H1 (cell line): Measurements from ENCODE around the gene PTPRT. TPM values are rescaled to one million over a fixed set of nuclear protein-coding genes. Genes with fewer than 3 reads are reported as not detected.

Source experiments
- CTCF ChIA-PET: fragments of 300-600 bp; sonication (Branson Sonifier 250); formaldehyde crosslinking; loops from one replicate; lab custom pipeline; 2021; ENCODE audit not compliant: partially characterized antibody; lab: Charles Lee
- POLR2A ChIA-PET: fragments of 300-600 bp; sonication (Branson Sonifier 250); formaldehyde crosslinking; loops from one replicate; lab custom pipeline; 2021; ENCODE audit warnings: inconsistent platforms; ENCODE audit not compliant: partially characterized antibody; lab: Charles Lee
- DNase-seq, 2 experiments: peaks; one replicate each; pipeline versions ENCODE4 v3.0.0 to v3.0.0-alpha.2; 2010 to 2022; ENCODE audit warnings: low spot score in 2 of 2, low read depth in 1 of 2, mixed read lengths in 1 of 2
- FAIRE-seq: peaks from 2 replicates; lab custom pipeline; 2011; peaks lifted over from hg19 to GRCh38; lab: Jason Lieb, UNC
- H2AFZ ChIP-seq: 2 replicates; pipeline ENCODE4 v1.8.1; 2012; ENCODE audit warnings: low read length, inconsistent platforms
- H2AK5ac ChIP-seq: 2 replicates; pipeline ENCODE4 v1.6.1; 2013; ENCODE audit warnings: low read depth, low read length
- H2BK120ac ChIP-seq: replicated peaks from 2 replicates; pipeline ENCODE3; 2013; ENCODE audit warnings: low read depth, low read length, inconsistent platforms
- H2BK12ac ChIP-seq: 2 replicates; pipeline ENCODE4 v1.6.1; 2013; ENCODE audit warnings: low read depth, low read length
- H2BK15ac ChIP-seq: 2 replicates; pipeline ENCODE4 v1.6.1; 2013; ENCODE audit warnings: low read length
- H2BK20ac ChIP-seq: 2 replicates; pipeline ENCODE4 v1.6.1; 2013; ENCODE audit warnings: low read length
- H2BK5ac ChIP-seq: 2 replicates; pipeline ENCODE4 v1.6.1; 2013; ENCODE audit warnings: low read depth, low read length
- H3K14ac ChIP-seq: 2 replicates; pipeline ENCODE4 v1.6.1; 2013; ENCODE audit warnings: inconsistent platforms; ENCODE audit not compliant: insufficient read length
- H3K18ac ChIP-seq: 2 replicates; pipeline ENCODE4 v1.6.1; 2013; ENCODE audit warnings: low read length; ENCODE audit errors: extremely low read depth
- H3K23ac ChIP-seq: 2 replicates; pipeline ENCODE4 v1.6.1; 2013; ENCODE audit warnings: inconsistent platforms; ENCODE audit not compliant: insufficient read length
- H3K23me2 ChIP-seq: 2 replicates; pipeline ENCODE4 v1.6.1; 2013; ENCODE audit warnings: low read depth, low read length
- H3K27ac ChIP-seq: 2 replicates; pipeline ENCODE4 v1.6.1; 2011; ENCODE audit warnings: low read depth, low read length, inconsistent platforms
- H3K27me3 ChIP-seq, 4 experiments: replicated peaks in 1 of 4; 1 replicate in 1 of 4; 2 replicates in 3 of 4; pipeline versions ENCODE4 v1.6.1 to v1.8.1; 2011 to 2013; ENCODE audit warnings: low read length in 3 of 4, mild to moderate bottlenecking in 3 of 4, inconsistent platforms in 2 of 4, mixed read lengths in 2 of 4, moderate library complexity in 1 of 4; ENCODE audit not compliant: control insufficient read depth in 3 of 4, insufficient read depth in 3 of 4; ENCODE audit errors: extremely low read depth in 1 of 4
- H3K36me3 ChIP-seq, 4 experiments: 2 replicates each; pipeline versions ENCODE4 v1.6.1 to v1.8.1; 2011 to 2013; ENCODE audit warnings: mild to moderate bottlenecking in 4 of 4, low read length in 3 of 4, moderate library complexity in 2 of 4, control low read depth in 1 of 4, inconsistent platforms in 1 of 4; ENCODE audit not compliant: insufficient read depth in 4 of 4, control insufficient read depth in 2 of 4
- H3K4ac ChIP-seq: replicated peaks from 2 replicates; pipeline ENCODE3; 2013; ENCODE audit warnings: low read length, low read depth, mixed read lengths, inconsistent platforms; ENCODE audit not compliant: insufficient read length
- H3K4me1 ChIP-seq, 4 experiments: replicated peaks in 1 of 4; 1 replicate in 1 of 4; 2 replicates in 3 of 4; pipeline versions ENCODE4 v1.6.1 to v1.8.1; 2011 to 2013; ENCODE audit warnings: low read length in 3 of 4, inconsistent platforms in 2 of 4, mixed read lengths in 1 of 4; ENCODE audit not compliant: insufficient read depth in 4 of 4, control insufficient read depth in 3 of 4
- H3K4me2 ChIP-seq, 2 experiments: 2 replicates each; pipeline versions ENCODE4 v1.6.1 to v1.8.1; 2011 to 2013; ENCODE audit warnings: low read depth in 2 of 2, low read length in 2 of 2, control low read depth in 1 of 2, inconsistent platforms in 1 of 2, mild to moderate bottlenecking in 1 of 2; ENCODE audit not compliant: insufficient read depth in 1 of 2
- H3K4me3 ChIP-seq, 4 experiments: fragments of 200-600, 300-600 bp in 1 of 4; sonication (generic), shearing (Covaris generic), sonication (Bioruptor Twin) in 1 of 4; 2 replicates each; pipeline versions ENCODE4 v1.5.1 to v1.8.1; 2011 to 2016; ENCODE audit warnings: low read length in 4 of 4, low read depth in 3 of 4, control low read depth in 2 of 4, inconsistent platforms in 2 of 4, mild to moderate bottlenecking in 2 of 4, mixed read lengths in 1 of 4, moderate library complexity in 1 of 4; ENCODE audit not compliant: insufficient read depth in 2 of 4; ENCODE audit errors: extremely low read depth in 1 of 4
- H3K56ac ChIP-seq: replicated peaks from 2 replicates; pipeline ENCODE3; 2013; ENCODE audit warnings: low read depth, mild to moderate bottlenecking, mixed read lengths, low read length, inconsistent platforms; ENCODE audit not compliant: insufficient read length
- H3K79me1 ChIP-seq: 2 replicates; pipeline ENCODE4 v1.6.1; 2013; ENCODE audit warnings: low read depth, low read length, control low read depth
- H3K79me2 ChIP-seq, 2 experiments: 2 replicates each; pipeline versions ENCODE4 v1.6.1 to v1.8.1; 2012 to 2013; ENCODE audit warnings: low read length in 2 of 2, mild to moderate bottlenecking in 2 of 2, inconsistent platforms in 1 of 2; ENCODE audit not compliant: insufficient read depth in 2 of 2, control insufficient read depth in 1 of 2
- H3K9ac ChIP-seq, 4 experiments: replicated peaks in 1 of 4; 1 replicate in 1 of 4; 2 replicates in 3 of 4; pipeline versions ENCODE4 v1.6.1 to v1.8.1; 2011 to 2013; ENCODE audit warnings: low read depth in 3 of 4, low read length in 3 of 4, control low read depth in 2 of 4, mild to moderate bottlenecking in 2 of 4, moderate library complexity in 2 of 4, inconsistent platforms in 1 of 4; ENCODE audit errors: extremely low read depth in 1 of 4
- H3K9me3 ChIP-seq, 2 experiments: 2 replicates each; pipeline versions ENCODE4 v1.6.1 to v1.8.1; 2012 to 2013; ENCODE audit warnings: mild to moderate bottlenecking in 2 of 2, moderate library complexity in 2 of 2, control low read depth in 1 of 2, inconsistent platforms in 1 of 2, low read depth in 1 of 2, low read length in 1 of 2, mixed read lengths in 1 of 2; ENCODE audit not compliant: insufficient read depth in 2 of 2
- H4K20me1 ChIP-seq, 2 experiments: replicated peaks in 1 of 2; 2 replicates each; pipeline versions ENCODE3 to v1.8.1; 2011 to 2013; ENCODE audit warnings: inconsistent platforms in 2 of 2, low read length in 2 of 2, mild to moderate bottlenecking in 1 of 2; ENCODE audit not compliant: insufficient read depth in 2 of 2, control insufficient read depth in 1 of 2
- H4K5ac ChIP-seq: 2 replicates; pipeline ENCODE4 v1.6.1; 2013; ENCODE audit warnings: low read length, low read depth, mixed read lengths, inconsistent platforms; ENCODE audit not compliant: insufficient read length
- H4K8ac ChIP-seq: 2 replicates; pipeline ENCODE4 v1.8.0; 2013; ENCODE audit warnings: mild to moderate bottlenecking, moderate library complexity, low read length, inconsistent platforms; ENCODE audit not compliant: insufficient read depth; ENCODE audit errors: extremely low read depth
- H4K91ac ChIP-seq: replicated peaks from 2 replicates; pipeline ENCODE3; 2013; ENCODE audit warnings: low read length, mixed read lengths, inconsistent platforms; ENCODE audit not compliant: insufficient read length
- CBX5 ChIP-seq: fragments of 300-800, 300-1000 bp; sonication (generic); IDR thresholded peaks from 2 replicates; pipeline ENCODE4 v1.7.1; 2016; ENCODE audit warnings: antibody characterized with exemption, low read length, low read depth
- MAFK ChIP-seq: IDR thresholded peaks from 2 replicates; pipeline ENCODE4 v1.6.1; 2012; ENCODE audit warnings: low read depth, mild to moderate bottlenecking, improper control_type of control experiment, low read length
- WGBS, 2 experiments: shearing (Covaris generic) in 1 of 2; methylation state at CpG; one replicate each; pipeline versions ENCODE4 v1.1.6 to v1.1.7; 2013 to 2015; ENCODE audit warnings: low lambda C conversion rate in 2 of 2, mixed read lengths in 2 of 2, inconsistent platforms in 1 of 2, low coverage in 1 of 2, missing lambda C conversion rate in 1 of 2; ENCODE audit not compliant: insufficient replicate concordance in 2 of 2, insufficient coverage in 1 of 2, insufficient read length in 1 of 2; ENCODE audit errors: extremely low coverage in 1 of 2, missing lambda C conversion rate in 1 of 2; 5-methylcytosine and 5-hydroxymethylcytosine counted together
- polyA plus RNA-seq, 7 experiments: library from polyadenylated mRNA; depleted of rRNA in 3 of 7; stranded (reverse) in 5 of 7; unstranded in 2 of 7; fragments of >200 nt in 5 of 7; fragments of 200-250 nt in 2 of 7; gene quantifications; 1 replicate in 5 of 7; 2 replicates in 1 of 7; 4 replicates in 1 of 7; pipeline versions ENCODE4 v1.2.1 to v1.2.3, GENCODE V29; 2011 to 2013; ENCODE audit warnings: missing spikeins in 2 of 7, mixed read lengths in 2 of 7
- total RNA-seq: library from RNA; stranded (reverse); fragmentation: NEBNext Ultra II Directional; extraction: Animal tissue kit (Norgen Biotek cat#: 25700); gene quantifications from 2 replicates; pipeline ENCODE4 v1.2.1, GENCODE V29; 2021

PTPRT gene
- total and polyA plus RNA-seq, 2 of the 8 experiments (the other 6 are each of a cell fraction or from before 2014, with no cell fraction given), result 0.33 to 1.8 TPM

GRCh38 chr20:43235998-43236397 is 46.3 kb upstream of the PTPRT start:
- Histone ChIP-seq H2AFZ (no peak overlapping the region), H3K18ac (no peak overlapping the region), H2BK20ac (no peak overlapping the region), H2BK5ac (no peak overlapping the region), H2BK15ac (no peak overlapping the region), H3K9me3 (no peaks in the 10 kb centered on the region), H3K4ac (no peak overlapping the region), H2BK120ac (no peak overlapping the region), H3K4me3 (no peak overlapping the region), H3K14ac (no peak overlapping the region), H4K20me1 (no peaks in the 10 kb centered on the region), H4K8ac (no peak overlapping the region), H3K36me3 (no peaks in the 10 kb centered on the region), H2BK12ac (no peak overlapping the region), H3K27ac (no peak overlapping the region)
- ChIA-PET CTCF (interaction anchor here (1.0 kb wide), 1 partner anchor 9 kb away, joined by 4 read pairs; no protein-coding TSS in a partner anchor), POLR2A (no interaction called here)
- no peak for DNase-seq
- FAIRE-seq, result no peak
- TF ChIP-seq CBX5 (no peak), MAFK (peak; percentile 69)
- TF ChIP-seq, all 59 proteins: peak for 1
- Histone ChIP-seq H2AK5ac (no peak overlapping the region), H3K4me2 (no peak overlapping the region), H3K27me3 (no peaks in the 10 kb centered on the region), H3K9ac (no peak overlapping the region), H3K4me1 (peaks cover 0 to 3% (median 0%) of the 10 kb centered on the region in 4 experiments; a peak in 3 of 7 replicates), H4K5ac (no peak overlapping the region), H3K23me2 (no peaks in the 10 kb centered on the region), H3K56ac (no peak overlapping the region), H3K23ac (no peak overlapping the region), H3K79me1 (no peaks in the 10 kb centered on the region), H3K79me2 (no peaks in the 10 kb centered on the region), H4K91ac (no peak overlapping the region)
- WGBS, 2 experiments, result 100% methylated on average over 2 of the region's 2 CpGs; no CpG with 5 or more reads in 1 of the 2 experiments
